Gastroesophageal sphincter (tissue), 4 donors: ENCODE data around the gene NUP210. TPM values are rescaled to one million over a fixed set of nuclear protein-coding genes. Genes with fewer than 3 reads are reported as not detected.

ENCODE experiments used
- ATAC-seq: fragments of 150-250 bp; one replicate; pipeline ENCODE4 v1.9.1; 2016; ENCODE audit warnings: mild to moderate bottlenecking, moderate library complexity
- H3K27ac ChIP-seq, 4 donors: fragments of 200-600 bp; sonication (generic) in 3 of 4; 1 replicate in 3 of 4; 2 replicates in 1 of 4; pipeline ENCODE4 v1.5.1; 2016 to 2019
- H3K27me3 ChIP-seq: fragments of 200-600 bp; sonication (generic); one replicate; pipeline ENCODE4 v1.5.1; 2019
- H3K36me3 ChIP-seq, 2 donors: fragments of 200-600 bp; sonication (generic); one replicate each; pipeline ENCODE4 v1.5.1; 2019; ENCODE audit warnings: control low read depth in 1 of 2
- H3K4me1 ChIP-seq, 3 donors: fragments of 200-600 bp; sonication (generic); 1 replicate in 2 of 3; 2 replicates in 1 of 3; pipeline ENCODE4 v1.5.1; 2016 to 2019; ENCODE audit warnings: control low read depth in 2 of 3
- H3K4me3 ChIP-seq, 2 donors: fragments of 200-600 bp; sonication (generic); one replicate each; pipeline ENCODE4 v1.5.1; 2019; ENCODE audit warnings: mild to moderate bottlenecking in 1 of 2, moderate library complexity in 1 of 2
- H3K9me3 ChIP-seq, 3 donors: fragments of 200-600 bp; sonication (generic); one replicate each; pipeline ENCODE4 v1.5.1; 2017 to 2019; ENCODE audit warnings: control low read depth in 2 of 3
- EP300 ChIP-seq: sonication (generic); formaldehyde crosslinking; IDR thresholded peaks from one replicate; pipeline ENCODE4 v1.6.1; 2017; ENCODE audit warnings: antibody characterized with exemption, mild to moderate bottlenecking
- POLR2A ChIP-seq, 2 donors: fragments of 450-650 bp; IDR thresholded peaks; one replicate each; pipeline ENCODE4 v1.6.1; 2017; ENCODE audit warnings: antibody characterized with exemption in 2 of 2, mild to moderate bottlenecking in 2 of 2, moderate library complexity in 1 of 2
- POLR2AphosphoS5 ChIP-seq: sonication (generic); formaldehyde crosslinking; IDR thresholded peaks from one replicate; pipeline ENCODE4 v1.6.1; 2017; ENCODE audit warnings: antibody characterized with exemption
- WGBS, 2 donors: methylation state at CpG; one replicate each; pipeline ENCODE4 v1.1.5; 2018; ENCODE audit warnings: low coverage in 1 of 2; 5-methylcytosine and 5-hydroxymethylcytosine counted together
- total RNA-seq, 4 donors: library from RNA; depleted of rRNA; stranded (reverse); fragments of >200 nt; gene quantifications; one replicate each; pipeline ENCODE4 v1.1.0, GENCODE V29; 2016
- TF ChIP-seq, protein P1 (sequence below), 4 experiments: fragments of 200-600 bp in 2 of 4; fragments of 450-650 bp in 2 of 4; sonication (generic) in 1 of 4; IDR thresholded peaks; one replicate each; pipeline ENCODE4 v1.5.1; 2017 to 2019; ENCODE audit warnings: antibody characterized with exemption in 4 of 4, mild to moderate bottlenecking in 2 of 4, moderate library complexity in 2 of 4

NUP210 gene
- total RNA-seq, 4 donors from 2014 or later = 3.0 to 6.2 (median 4.5) TPM

DNA sequence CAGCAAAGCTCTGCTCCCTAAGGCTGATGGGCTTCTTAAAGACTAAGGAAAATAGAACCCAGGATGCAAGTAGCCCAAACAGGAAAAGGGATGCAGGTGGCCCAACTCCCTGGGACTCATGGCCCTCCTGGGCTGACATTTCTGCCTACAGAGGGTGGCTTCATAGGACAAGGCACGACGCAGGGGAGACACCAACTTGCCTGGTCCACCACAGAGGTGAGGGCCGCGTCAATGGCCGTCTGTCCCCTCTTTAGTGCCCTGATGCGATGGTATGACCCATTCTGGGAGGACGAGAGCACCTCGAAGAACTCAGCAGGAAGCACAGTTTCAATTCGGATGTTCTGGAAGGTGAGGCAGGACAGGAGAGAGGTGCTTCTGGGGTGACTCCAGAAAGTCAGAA is 44.0 kb downstream of the NUP210 start:
- TF ChIP-seq POLR2A (IDR thresholded peaks at IDR 0.05) (no peak), EP300 (no peak), POLR2AphosphoS5 (no peak)
- TF ChIP-seq, protein P1, sequence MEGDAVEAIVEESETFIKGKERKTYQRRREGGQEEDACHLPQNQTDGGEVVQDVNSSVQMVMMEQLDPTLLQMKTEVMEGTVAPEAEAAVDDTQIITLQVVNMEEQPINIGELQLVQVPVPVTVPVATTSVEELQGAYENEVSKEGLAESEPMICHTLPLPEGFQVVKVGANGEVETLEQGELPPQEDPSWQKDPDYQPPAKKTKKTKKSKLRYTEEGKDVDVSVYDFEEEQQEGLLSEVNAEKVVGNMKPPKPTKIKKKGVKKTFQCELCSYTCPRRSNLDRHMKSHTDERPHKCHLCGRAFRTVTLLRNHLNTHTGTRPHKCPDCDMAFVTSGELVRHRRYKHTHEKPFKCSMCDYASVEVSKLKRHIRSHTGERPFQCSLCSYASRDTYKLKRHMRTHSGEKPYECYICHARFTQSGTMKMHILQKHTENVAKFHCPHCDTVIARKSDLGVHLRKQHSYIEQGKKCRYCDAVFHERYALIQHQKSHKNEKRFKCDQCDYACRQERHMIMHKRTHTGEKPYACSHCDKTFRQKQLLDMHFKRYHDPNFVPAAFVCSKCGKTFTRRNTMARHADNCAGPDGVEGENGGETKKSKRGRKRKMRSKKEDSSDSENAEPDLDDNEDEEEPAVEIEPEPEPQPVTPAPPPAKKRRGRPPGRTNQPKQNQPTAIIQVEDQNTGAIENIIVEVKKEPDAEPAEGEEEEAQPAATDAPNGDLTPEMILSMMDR (IDR thresholded peaks at IDR 0.05) = no peak
- Histone ChIP-seq H3K4me1 (peaks cover 0 to 30% (median 3%) of the 10 kb centered on the region in 3 donors), H3K36me3 (peaks cover 0 to 63% of the 10 kb centered on the region in 2 donors), H3K9me3 (no peaks in the 10 kb centered on the region), H3K27me3 (no peaks in the 10 kb centered on the region), H3K4me3 (no peak overlapping the region), H3K27ac (no peak overlapping the region)
- WGBS, 2 donors = 89% methylated on average over 5 of the region's 9 CpGs; no CpG with 5 or more reads in 1 of the 2 donors
- no peak for ATAC-seq

GRCh38 chr3:13375464-13375863 is 44.7 kb downstream of the NUP210 start:
- Histone ChIP-seq H3K4me1 (peaks cover 0 to 24% (median 3%) of the 10 kb centered on the region in 3 donors), H3K36me3 (peaks cover 0 to 70% of the 10 kb centered on the region in 2 donors), H3K4me3 (no peak overlapping the region), H3K9me3 (no peaks in the 10 kb centered on the region), H3K27ac (no peak overlapping the region), H3K27me3 (no peaks in the 10 kb centered on the region)
- TF ChIP-seq POLR2AphosphoS5 (no peak), EP300 (no peak), POLR2A (IDR thresholded peaks at IDR 0.05) (no peak)
- TF ChIP-seq, protein P1 (IDR thresholded peaks at IDR 0.05) = no peak
- ATAC-seq = no peak
- 79 to 92% methylated on average over 2 to 7 of the region's 10 CpGs for WGBS, 2 donors

DNA sequence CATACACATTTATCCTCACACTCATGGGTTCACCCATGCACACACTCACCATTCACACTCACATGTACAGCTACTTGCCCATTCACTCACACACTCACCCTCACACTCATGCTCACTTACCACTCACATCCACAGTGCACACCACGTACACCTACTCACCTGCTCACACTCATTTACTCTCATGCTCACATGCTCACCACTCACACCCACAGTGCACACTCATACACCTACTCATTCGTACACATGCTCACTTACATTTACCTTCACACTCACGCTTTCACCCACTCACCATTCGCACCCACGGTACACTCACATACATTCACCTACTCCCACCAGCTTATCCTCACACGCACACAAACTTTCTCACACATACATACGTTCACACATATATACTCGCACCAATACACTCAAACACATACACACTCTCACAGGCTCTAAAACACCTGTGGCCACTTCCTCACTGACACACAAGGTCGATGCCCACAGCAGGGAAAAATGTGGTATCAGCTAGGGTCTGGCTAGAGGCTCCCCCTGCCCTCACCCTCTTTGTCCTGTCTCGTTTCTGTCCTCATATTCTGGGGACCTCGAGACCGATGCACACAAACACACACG is 46.0 kb downstream of the NUP210 start:
- TF ChIP-seq POLR2A (IDR thresholded peaks at IDR 0.05) (no peak), EP300 (no peak), POLR2AphosphoS5 (no peak)
- TF ChIP-seq, protein P1 (IDR thresholded peaks at IDR 0.05) = no peak
- ATAC-seq = no peak
- H3K36me3 ChIP-seq = peaks cover 0 to 81% of the 10 kb centered on the region in 2 donors

GRCh38 chr3:13372656-13373055 is 47.5 kb downstream of the NUP210 start:
- peaks cover 0 to 88% of the 10 kb centered on the region in 2 donors for H3K36me3 ChIP-seq
- no peak for ATAC-seq
- H3K27ac ChIP-seq = no peak overlapping the region
- no peak overlapping the region for H3K4me3 ChIP-seq
- WGBS, 2 donors = no CpG with 5 or more reads among the region's 8 CpGs
- TF ChIP-seq POLR2AphosphoS5 (no peak), EP300 (no peak), POLR2A (IDR thresholded peaks at IDR 0.05) (no peak)
- TF ChIP-seq, protein P1 (IDR thresholded peaks at IDR 0.05) = no peak
- H3K27me3 ChIP-seq = no peaks in the 10 kb centered on the region
- H3K4me1 ChIP-seq = no peaks in the 10 kb centered on the region
- no peaks in the 10 kb centered on the region for H3K9me3 ChIP-seq

More for the DNA sequence above, 46.0 kb downstream of the NUP210 start:
- Histone ChIP-seq H3K9me3 (no peaks in the 10 kb centered on the region), H3K4me1 (peaks cover 0 to 11% (median 0%) of the 10 kb centered on the region in 3 donors), H3K4me3 (no peak overlapping the region), H3K27ac (no peak overlapping the region), H3K27me3 (no peaks in the 10 kb centered on the region)
- 89 to 94% methylated on average over 5 to 13 of the region's 13 CpGs for WGBS, 2 donors

DNA sequence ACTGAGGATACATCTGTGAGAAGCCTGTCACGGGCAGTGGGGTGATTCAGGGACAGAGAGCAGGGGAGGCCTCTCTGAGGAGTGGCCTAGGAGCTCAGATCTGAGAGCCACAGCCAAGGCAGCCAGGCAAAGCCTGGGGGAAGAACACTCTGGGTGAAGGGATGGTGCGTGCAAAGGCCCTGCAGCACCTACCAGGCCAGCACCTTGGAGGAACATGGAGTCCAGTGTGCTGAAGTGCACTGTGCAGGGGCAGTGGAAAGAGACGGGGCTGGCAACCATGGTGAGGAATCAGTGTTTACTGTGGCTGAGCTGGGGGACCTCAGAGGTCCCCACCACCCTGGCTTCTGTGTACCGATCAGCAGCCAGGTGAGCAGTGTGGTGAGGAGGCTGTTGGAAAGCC is 48.0 kb downstream of the NUP210 start:
- Histone ChIP-seq H3K27me3 (no peaks in the 10 kb centered on the region), H3K4me3 (no peak overlapping the region), H3K27ac (no peak overlapping the region), H3K9me3 (no peaks in the 10 kb centered on the region), H3K4me1 (no peaks in the 10 kb centered on the region), H3K36me3 (peaks cover 0 to 85% of the 10 kb centered on the region in 2 donors)
- ATAC-seq = no peak
- TF ChIP-seq POLR2AphosphoS5 (no peak), EP300 (no peak), POLR2A (IDR thresholded peaks at IDR 0.05) (no peak)
- TF ChIP-seq, protein P1 (IDR thresholded peaks at IDR 0.05) = no peak
- 83 to 100% methylated on average over 1 of the region's 4 CpGs for WGBS, 2 donors
